GM19023 (cell line): ENCODE measurements around the gene RIMS3.
A peak's percentile ranks its signal among the peaks of the same experiment; 100 is the strongest.

Experiments
- ATAC-seq: cut with Tn5 transposase; IDR thresholded peaks from one replicate; pipeline ENCODE4 v1.9.1; 2021; ENCODE audit warnings: mild to moderate bottlenecking, moderate library complexity; ENCODE audit not compliant: unreplicated experiment

The RIMS3 gene

DNA sequence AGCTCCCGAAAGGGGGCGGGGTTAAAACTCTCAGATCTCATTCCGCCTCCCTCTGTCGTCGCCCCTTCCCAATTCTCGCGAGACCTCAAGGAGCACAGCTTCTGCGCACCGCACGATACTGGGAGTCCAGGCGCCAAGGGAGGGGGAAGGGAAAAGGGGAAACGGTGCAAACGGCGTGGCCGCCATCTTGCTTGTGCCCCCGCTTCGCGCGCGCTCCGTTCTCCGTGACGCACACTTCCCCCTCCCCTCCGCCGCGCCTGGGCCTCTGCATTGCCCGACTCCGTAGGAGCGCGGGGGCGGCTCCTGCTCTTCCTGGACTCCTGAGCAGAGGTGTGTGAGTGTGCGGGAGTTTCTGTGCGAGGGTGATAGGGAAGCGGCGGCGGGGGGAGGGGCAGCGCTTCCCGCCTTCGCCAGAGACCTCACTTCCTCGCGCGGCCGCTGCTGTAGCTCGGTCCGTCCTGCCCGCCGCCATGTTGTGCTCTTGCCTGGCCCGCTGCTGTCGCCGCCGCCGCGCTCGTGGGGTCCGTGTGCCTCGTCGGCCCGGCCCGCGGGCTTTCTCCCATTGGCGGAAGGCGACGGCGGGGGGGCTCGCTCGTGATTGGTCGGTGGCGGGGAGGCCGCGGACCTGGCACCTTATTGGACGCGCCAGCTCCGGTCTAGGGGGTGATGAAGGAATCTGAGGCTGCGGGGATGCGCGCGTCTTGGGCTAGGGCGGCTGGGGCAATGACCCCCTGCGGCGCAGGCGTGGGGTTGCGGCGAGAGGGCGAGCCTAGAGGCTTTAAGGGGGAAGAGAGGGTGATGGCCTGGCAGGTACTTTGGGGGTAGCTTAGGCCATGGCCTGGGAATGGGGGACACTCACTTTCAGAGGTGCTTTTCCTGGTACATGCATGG, 26.3 kb upstream of the RIMS3 start, which contains the start of gene NFYC:
Gene NFYC (plus strand): TSS at position 167 of the 891 bp plus-strand sequence. CDS start 47,140 bp downstream, outside the sequence.
- ATAC-seq = peak; percentile 80

DNA sequence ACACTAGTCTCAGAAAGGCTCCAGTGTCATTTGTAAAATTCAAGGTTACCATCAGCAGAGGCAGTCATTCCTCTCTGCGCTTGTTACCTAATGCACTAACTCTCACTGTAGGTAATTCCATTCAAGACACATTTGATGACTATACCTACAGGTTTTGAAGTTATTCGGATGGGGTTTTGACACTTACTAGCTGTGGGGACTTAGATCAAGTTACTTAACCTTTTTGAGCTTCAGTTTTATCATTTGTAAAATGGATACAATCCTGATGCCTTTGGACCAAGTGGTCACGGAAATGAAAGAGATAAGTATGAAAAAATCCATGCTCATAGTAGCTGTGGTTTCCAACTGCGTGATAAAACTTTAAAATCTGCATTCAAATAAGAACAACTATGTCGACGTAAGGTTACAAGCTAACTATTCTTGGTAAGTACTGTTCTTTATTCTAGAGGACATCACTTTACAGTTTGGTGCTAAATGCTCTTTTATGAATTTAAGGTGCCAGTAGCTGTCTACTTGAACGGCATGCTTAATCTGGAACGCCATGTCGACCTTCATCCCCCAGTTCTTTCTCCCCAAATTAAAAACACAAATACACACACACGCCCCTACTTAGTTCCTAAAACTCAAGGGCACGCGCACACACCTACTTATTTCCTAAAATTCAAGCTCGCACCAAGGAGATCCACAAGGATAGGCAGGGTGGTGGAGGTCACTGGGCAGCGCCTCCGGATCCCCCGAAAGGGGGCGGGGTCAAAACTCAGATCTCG, 25.5 kb upstream of the RIMS3 start:
- ATAC-seq = no peak

DNA sequence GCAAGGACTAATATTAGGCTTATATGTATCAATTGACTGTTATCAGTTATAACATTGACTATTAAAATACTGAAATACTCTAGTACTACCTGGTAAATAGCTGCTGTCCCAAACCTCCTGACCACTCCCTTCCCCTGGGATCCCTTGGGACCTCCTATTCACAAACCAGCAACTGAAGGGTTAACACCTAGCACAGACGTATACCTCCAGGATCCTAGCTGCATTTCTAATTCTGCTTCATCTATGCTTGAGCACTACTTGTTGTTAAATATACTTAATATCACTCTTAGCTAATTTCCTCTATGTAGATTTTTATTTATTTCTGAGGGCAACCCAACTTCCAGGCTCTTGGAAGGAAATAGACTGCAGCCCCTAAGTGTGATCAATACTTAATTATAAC, 24.3 kb upstream of the RIMS3 start:
- ATAC-seq = no peak

DNA sequence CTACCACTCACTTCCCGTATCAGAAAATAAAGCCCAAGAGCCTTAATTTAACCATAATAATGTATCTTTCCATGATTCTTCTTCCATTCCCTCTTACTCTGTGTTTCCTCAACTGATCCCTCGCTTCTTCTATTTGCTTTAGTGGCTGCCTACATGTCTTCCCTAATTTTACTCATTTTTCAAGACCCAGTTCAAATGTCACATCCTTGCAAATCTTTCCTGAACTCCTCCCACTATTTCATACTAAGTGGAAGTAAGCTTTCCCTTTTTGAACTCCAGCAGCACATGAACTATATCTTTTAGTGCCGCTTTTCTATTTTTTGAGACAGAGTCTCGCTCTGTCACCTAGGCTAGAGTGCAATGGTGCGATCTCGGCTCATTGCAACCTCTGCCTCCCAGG, 22.2 kb upstream of the RIMS3 start:
- ATAC-seq = no peak

DNA sequence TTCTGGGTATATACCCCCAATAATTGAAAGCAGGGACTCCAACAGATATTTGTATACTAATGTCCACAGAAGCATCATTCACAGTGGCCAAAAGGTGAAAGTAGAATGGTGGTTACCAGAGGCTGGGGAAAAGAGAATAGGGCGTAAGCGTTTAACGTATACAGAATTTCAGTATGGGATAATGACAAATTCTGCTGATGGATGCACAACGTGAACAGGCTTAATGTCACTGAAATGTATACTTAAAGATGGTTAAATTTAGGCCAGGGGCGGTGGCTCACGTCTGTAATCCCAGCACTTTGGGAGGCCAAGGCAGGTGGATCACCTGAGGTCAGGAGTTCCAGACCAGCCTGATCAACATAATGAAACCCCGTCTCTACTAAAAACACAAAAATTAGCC, 21.6 kb upstream of the RIMS3 start:
- no peak for ATAC-seq

DNA sequence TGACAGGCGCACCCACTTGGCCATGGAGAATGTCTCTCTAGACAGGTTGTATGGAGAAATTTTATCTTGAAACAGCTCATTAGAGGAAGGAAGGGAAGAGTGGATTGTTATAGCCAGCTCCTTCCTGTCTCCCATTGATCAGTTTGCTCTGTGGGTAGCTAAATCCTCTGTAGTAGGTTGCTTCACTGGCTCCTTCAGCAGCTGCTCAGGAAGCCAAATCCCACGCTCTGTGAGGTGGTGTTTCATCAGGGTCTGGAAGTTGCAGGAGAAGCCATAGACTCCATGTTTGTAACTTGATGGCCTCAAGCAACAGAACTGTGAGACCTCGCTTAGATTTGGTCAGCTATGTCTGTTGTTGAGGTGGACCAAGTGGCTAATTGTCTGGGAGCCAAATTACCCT, 19.2 kb upstream of the RIMS3 start:
- ATAC-seq = no peak

DNA sequence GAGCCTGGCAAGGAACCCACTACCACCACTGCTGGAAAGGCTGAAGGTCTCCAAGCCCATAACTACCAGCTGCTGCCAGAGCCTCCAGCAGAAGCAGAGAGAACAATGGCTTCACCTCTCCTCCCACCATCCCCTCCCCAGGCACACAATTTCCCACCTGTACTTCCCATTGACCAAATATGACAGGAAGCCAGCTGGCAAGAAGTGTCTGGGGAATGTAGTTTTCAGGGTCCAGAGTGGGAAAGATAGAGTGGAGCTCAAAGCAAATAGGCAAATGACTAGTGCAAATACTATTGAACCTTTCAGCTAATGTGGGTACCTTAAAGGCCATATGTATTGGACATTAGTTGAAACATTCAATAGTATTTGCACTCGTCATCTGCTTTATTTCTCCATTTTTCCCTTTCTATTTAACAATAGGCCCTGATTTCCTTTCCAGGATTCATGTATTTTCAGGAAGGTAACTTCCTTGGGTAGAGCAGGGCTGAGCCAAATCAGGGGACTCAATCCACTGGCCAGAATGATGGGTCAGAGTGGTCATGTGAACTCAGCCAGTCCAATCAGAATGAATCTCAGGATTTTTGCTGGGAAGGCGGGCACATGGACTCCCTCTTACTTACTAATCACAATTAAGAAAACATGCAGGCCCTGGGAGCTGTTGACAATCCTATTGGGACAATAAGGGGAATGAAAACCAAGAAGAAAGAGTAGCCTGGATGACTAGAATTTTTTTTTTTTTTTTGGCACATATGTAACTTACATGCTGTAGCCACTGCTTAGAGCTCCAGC, 13.9 kb upstream of the RIMS3 start:
- no peak for ATAC-seq

DNA sequence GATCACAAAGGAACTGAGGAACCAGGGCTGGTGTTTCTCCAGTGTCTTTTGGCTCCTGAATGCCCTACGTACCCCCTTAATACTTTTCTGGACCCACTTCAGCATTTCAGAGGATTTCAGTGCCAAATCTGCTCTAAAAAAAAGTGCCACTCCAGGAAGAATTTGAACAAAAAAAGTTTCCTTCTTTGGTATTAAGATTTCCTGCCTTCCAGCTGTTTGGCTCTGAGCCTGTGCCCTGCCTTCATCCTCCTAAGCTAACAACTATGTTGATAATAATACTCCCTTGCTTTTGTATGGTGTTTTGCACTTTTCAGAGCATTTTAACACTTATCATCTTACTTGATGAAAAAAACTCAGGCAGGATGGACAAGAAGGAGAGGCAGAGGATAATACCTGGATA, 11.0 kb upstream of the RIMS3 start:
- ATAC-seq = no peak

DNA sequence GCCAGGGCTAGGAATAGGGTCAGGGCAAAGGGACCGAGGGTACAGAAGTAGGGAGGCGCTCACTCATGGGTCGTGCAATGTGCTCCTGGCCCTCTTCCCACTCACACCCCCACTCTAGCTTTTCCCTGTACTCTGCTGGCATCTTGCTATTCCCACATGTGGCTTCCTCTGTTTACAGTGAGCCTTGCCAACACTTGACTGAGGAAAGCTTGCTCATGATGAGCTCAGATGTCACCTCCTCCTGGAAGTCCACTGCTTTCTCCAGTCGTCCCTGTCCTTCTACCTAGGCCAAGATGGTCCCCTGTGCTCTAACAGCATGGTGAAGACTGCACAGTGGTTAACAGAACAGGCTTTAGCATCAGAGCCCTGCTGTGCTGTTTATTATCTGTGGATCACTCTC, 8.0 kb upstream of the RIMS3 start:
- no peak for ATAC-seq

DNA sequence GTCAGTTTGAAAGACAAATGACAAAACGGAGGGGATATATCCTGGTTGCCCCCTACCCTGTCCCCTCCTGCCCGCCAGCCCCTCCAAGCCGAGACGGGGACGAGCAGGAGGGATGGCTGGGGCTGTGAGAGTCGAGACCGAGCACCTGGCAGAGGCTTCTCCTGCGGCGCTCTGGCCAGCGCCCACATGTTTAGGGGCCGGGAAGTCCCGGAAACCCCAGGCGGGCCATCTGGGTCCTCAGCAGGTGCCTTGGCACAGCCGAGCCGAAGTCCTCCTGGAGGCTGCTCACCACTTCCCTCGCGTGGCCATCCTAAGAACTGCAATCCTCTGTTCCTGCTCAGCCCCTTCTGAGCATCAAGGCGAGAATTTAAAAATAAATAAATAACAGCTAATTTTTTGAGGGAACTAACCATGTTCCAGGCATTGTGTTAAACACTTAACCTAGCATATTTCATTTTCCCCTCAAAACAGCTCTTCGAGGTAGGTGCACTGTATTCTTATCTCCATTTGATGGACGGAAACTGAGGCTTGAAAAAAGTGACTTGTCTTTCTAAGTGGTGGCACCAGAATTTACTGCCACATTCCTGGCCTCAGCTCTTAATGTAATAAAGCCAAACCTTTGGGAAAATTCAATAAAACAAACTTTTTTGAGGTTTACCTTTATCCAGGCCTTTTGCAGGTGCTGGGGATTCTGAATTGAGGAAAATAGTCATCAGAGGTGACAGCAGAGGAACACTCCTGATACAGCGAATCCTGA, 3.5 kb upstream of the RIMS3 start:
- peak; percentile 59 for ATAC-seq

DNA sequence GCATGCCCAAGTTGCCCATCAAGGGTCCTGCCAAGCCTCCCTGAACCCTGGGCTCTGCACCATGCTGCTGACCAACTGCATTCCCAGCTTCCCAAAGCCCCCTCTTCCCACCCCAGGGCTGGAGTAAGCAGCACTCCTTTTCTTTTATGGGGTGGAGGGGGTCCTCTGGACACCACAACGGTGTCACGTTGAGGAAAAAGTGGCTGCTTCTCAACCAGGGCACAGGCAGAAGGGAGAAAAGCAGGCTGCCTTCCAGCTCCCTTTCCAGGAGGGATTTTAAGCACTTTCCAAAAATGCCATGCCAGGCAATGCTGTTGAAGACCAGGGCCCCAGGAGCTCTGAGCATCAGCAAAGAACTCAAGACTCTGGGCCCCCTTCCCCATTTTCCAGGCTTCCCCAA, 691 bp downstream of the RIMS3 start:
- no peak for ATAC-seq

DNA sequence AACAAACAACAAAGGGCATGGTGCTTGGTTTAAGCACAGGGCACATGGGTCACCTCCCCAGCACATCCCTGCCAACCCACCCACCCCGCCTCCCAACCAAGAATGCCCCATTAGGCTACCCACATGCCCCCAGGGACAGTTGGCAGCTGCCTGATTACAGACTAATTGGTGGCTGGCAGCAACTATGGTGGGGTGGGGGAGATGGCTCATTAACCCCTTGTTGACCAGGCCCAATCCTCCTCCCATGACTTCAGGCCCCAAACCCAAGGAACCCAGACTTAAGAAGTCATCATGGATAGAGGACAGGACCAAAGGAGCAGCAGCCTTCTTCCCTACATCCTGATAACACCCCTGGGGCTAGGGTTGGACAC, 1.3 kb downstream of the RIMS3 start:
- no peak for ATAC-seq

DNA sequence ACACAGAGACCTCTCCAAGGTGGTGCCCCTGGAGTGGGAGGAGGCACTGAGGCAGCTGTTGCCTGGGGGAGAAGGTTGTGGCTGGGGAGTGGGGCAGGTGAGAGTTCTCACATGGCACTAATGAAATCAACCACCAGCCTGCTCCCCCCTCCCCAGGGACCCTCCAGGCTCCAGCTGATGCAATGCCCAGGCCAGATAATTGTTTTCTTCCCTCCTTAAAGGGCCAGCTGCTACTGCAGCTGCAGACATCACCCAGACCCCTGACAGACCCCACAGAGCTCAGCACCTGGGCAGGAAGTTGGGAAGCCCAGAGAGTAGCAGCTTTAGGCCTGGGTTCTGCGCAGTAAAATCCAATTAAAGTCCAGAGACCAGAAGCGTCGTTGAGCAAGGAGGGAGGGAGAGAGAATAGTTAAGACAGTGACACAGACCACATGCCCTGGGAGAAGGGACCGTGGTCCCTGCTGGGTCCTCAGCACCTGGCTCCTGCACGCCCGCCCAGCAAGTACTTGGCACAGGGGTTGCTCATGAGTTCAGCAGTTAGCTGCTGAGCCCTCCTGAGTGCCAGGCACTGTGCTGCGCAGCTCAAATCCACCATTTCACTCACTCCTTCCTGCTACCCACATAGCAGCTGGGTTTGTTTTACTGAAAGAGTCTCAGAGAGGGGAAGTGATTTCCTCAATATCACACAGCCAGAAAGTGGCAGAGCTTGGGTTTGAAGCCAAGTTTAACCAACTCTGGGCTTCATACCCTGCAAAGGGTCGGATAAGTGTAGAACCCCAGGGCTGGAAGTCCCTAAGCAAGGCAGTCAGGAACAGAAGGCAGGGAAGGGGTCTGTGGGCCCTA, 1.9 kb downstream of the RIMS3 start:
- no peak for ATAC-seq

DNA sequence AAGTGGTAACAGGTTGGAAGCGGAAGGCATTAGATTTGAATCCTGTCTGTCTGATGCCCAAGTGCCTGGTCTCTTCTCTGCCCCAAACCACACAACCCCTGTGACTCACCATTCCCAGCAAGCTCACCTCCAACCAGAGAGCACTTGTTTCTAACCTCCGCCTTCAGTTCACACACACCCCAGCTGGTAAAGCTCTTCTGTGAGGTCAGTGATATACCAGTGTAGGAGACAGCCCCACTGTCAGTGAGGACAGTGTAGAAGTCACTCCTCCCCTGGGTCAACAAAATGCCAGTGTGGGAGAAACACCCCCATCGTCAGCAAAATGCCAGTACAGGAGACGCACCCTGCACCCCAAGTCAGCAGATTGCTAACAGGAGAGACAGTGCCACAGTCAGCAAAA, 2.6 kb downstream of the RIMS3 start:
- no peak for ATAC-seq

DNA sequence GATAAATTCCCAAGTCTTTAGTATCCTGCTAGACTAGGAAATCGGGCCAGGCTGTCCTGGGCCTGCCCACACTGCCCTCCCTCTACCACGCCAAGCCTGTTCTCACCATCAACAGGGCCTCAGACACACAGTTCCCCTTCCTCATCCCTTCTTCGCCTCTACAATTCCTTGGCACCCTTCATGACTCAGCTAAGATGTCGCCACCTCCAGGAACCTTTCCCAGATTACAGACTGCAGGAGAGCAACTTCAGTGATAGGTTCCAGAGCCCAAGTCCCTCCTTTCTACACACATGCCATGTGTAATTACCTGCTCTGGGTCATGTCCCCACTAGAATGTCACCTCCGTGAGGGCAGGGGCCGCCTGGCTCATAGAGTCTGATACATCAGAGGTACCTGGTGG, 3.3 kb downstream of the RIMS3 start:
- no peak for ATAC-seq

DNA sequence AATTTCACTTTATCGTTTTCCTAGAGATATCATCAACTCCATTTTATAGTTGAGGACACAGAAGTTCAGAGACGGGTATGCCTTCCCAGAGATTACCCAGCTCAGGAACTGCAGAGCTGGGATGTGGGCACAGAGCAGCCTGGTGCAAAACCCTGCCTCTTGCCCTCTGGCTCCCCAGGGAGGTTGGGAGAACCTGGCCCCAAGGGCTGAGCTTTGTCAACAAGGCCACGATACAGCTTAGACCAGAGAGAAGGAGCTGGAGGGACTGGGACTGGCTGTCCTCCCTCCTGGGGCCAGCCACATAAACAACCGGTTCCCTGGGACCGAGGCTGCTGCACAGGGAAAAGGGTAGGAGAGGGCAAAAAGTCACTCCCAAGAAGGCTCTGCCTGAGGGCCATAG, 3.8 kb downstream of the RIMS3 start:
- ATAC-seq = no peak

DNA sequence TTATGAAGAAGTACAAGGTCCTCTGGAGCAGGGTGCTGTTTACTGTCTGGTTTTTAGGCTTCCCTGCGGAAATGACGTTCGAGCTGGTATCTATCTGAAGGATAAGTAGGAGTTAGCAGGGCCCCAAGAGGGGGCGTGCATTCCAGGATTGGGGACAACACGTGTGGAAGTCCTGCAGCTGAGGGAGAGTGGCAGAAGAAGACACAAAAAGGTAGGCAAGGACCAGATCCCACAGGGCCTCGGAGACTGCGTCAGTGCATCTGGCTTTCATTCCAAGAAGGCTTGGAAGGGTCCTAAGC, 5.9 kb downstream of the RIMS3 start:
- no peak for ATAC-seq

DNA sequence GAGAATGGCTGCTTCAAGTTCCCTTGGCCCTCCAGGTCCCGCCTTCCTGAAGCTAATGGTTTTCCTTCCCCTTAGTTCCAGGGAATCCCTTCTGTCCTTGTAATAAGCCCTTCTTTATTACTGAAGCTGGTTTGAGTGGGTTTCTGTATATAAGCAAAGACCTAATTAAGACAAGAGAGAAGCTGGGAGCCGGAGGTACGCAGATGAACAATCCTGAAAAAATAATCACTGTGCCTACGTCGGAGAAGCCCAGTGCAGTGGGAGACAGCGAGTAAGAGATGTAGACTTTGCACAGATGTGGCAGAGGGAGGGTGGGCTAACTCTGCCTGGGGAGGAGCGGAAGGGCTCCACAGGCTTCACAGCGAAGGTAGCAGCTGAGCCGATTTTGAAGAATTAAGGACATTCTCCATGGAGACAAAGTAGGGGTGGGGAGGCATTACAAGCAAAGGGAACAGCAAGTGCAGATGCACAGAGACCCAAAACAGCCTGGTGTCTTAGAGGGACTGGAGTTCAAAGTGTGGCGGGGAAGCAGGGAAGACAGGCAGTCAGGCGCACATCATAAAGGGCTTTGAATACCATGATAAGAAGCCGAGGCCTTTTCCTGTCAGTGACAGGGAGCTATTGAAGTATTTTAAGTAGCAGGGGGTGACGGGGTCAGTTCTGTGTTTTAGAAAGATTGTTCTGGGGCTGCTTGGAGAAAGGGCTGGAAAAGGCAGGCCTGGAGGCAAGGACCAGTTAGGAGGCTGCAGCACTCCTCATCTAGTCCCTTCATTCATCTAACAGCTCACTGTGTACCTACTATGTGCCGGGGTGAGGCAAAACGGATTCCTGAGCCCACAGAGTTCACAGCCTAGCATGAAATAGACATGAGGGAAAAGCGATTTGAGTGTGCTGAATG, 6.5 kb downstream of the RIMS3 start:
- ATAC-seq = no peak

DNA sequence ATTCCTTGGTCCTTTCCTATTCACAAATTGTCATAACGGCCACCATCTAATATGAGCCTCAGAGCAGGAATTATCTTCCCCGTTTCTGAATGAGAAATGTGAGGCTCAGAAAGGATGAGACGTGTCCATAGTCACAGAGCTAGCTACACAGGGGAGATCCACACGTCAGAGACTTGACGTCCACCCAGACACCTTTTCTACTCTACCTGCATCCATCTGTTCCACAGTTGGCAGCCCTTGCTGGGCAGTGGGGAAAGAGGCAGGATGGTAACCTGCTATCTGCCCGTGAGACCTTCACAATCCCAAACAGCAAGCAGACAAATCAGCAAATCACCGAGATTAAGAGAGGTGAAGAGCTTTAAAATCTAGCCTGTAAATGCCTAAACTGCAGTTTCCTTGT, 8.4 kb downstream of the RIMS3 start:
- ATAC-seq = no peak
